ENCODE measurements around the gene TMEM120B.

DNA sequence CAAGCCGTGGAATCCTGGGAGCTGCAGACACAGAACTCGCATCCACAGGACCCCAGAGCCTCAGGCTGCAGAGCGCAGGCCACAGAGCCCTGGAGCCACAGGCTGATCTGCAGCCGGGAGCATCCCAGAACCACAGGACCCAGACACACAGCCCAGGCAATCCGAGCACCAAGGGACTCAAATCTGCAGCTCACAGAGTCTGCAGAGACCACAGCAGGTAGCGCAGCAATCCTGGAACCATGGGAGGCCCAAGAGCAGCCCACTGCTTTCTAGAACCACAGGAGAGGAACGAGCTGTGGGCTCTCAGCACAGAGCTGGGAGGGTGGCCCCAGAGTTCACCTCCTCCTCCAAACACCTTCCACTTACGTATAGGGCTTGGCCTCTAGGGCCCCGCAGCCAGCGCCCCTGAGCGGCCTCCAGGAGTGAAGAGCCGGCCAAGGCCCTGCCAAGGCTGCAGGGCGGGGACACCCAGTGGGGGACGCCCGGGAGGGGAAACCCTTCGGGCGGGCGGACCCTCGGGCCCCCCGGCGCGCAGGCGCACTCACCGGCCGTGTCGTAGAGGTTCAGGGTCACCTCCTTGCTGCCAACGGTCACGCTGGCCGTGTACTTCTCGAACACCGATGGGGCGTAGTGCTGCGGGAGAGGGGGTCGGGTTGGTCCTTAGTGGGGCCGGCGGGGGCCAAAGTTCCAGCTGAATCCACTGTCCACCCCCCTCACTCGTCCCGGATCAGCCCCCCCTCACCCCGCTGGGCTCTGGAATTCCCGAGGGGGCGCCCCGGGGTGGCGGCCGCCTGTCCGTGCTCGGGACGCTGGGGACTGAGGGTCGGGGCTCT lies 80.3 kb downstream of the TMEM120B start:
- TF ChIP-seq, protein P1, sequence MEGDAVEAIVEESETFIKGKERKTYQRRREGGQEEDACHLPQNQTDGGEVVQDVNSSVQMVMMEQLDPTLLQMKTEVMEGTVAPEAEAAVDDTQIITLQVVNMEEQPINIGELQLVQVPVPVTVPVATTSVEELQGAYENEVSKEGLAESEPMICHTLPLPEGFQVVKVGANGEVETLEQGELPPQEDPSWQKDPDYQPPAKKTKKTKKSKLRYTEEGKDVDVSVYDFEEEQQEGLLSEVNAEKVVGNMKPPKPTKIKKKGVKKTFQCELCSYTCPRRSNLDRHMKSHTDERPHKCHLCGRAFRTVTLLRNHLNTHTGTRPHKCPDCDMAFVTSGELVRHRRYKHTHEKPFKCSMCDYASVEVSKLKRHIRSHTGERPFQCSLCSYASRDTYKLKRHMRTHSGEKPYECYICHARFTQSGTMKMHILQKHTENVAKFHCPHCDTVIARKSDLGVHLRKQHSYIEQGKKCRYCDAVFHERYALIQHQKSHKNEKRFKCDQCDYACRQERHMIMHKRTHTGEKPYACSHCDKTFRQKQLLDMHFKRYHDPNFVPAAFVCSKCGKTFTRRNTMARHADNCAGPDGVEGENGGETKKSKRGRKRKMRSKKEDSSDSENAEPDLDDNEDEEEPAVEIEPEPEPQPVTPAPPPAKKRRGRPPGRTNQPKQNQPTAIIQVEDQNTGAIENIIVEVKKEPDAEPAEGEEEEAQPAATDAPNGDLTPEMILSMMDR (IDR thresholded peaks at IDR 0.05), result no peak
- no peak for TF ChIP-seq POLR2A (IDR thresholded peaks at IDR 0.05)

All from lower leg skin (tissue), 3 donors.